ENCODE data around the gene ELAVL1. TPM values are rescaled to one million over a fixed set of nuclear protein-coding genes. Genes with fewer than 3 reads are reported as not detected.

The ELAVL1 gene
- total RNA-seq, 2 experiments from 2014 or later, result 65.4 to 168 TPM

DNA sequence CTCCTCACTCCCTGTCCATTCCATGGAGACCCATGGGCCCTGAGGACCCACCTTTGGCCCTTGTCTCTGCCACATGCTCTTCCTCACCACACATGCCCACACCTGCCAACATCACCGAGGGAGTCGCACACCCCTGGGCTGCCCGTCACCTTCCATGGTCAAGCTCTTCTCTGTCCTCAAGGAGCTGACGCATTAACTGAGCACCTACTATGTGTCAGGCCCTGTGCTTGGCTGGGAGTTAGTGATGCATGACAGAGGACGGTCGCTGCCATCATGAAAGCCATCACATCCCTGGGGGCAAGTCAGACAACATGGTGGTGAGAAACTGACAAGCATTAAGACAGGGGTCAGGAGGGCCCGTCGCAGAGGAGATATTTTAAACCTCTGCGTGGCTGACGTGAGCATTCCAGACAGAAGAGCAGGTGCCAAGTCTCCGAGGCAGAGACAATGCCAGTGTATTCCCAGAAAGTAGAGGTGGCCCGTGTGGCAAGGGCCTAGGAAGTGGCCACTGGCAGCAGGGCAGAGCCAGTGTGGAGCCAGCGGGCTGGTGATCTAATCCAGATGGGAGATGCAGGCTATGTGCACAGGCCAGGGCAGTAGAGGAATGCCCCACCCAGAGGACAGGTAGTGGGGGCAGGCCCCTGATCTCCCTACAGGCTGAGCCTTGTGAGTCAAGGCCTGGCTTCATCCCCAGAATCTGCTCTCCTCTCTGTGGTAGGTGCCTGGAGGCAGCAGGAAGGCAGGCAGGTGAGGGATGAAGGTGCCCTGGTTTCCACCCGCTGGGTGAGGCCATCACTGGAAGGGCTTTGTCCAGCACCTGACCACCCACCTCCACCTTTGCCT lies 21.2 kb downstream of the ELAVL1 start:
- CTCF ChIA-PET (ENCODE audit: unreplicated experiment), result no interaction called here
- no peaks in the 10 kb centered on the region for H3K4me1 ChIP-seq (ENCODE audit: insufficient read depth, low read length, poor library complexity, severe bottlenecking)
- no peak overlapping the region for H3K27ac ChIP-seq (ENCODE audit: low read depth, low read length, poor library complexity, severe bottlenecking)
- H3K36me3 ChIP-seq (ENCODE audit: insufficient read depth, low read length), result peaks cover 94% of the 10 kb centered on the region
- no peak for DNase-seq (ENCODE audit: low spot score)
- intact Hi-C loops (cut with micrococcal nuclease; ENCODE audit: unreplicated experiment), result no loop called here
- H3K4me3 ChIP-seq (ENCODE audit: low read depth, low read length, poor library complexity, severe bottlenecking), result no peak overlapping the region
- no peaks in the 10 kb centered on the region for H3K79me2 ChIP-seq (ENCODE audit: insufficient read depth, low read depth, low read length)
- no peak overlapping the region for H2AFZ ChIP-seq (ENCODE audit: low read length)
- TF ChIP-seq, protein P1, sequence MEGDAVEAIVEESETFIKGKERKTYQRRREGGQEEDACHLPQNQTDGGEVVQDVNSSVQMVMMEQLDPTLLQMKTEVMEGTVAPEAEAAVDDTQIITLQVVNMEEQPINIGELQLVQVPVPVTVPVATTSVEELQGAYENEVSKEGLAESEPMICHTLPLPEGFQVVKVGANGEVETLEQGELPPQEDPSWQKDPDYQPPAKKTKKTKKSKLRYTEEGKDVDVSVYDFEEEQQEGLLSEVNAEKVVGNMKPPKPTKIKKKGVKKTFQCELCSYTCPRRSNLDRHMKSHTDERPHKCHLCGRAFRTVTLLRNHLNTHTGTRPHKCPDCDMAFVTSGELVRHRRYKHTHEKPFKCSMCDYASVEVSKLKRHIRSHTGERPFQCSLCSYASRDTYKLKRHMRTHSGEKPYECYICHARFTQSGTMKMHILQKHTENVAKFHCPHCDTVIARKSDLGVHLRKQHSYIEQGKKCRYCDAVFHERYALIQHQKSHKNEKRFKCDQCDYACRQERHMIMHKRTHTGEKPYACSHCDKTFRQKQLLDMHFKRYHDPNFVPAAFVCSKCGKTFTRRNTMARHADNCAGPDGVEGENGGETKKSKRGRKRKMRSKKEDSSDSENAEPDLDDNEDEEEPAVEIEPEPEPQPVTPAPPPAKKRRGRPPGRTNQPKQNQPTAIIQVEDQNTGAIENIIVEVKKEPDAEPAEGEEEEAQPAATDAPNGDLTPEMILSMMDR (conservative IDR thresholded peaks at IDR 0.05; ENCODE audit: low read length), result no peak
- TF ChIP-seq EZH2phosphoT487 (IDR thresholded peaks at IDR 0.05; ENCODE audit: borderline replicate concordance, low read depth, low read length), result no peak
- H3K9me3 ChIP-seq (ENCODE audit: low read length), result no peaks in the 10 kb centered on the region
- no peaks in the 10 kb centered on the region for H3K9me2 ChIP-seq (ENCODE audit: insufficient read depth, low read length)
- BruUV-seq (replicated peaks), result no TSS peak
- POLR2A ChIA-PET, result no interaction called here
- no peak overlapping the region for H3K4me2 ChIP-seq (ENCODE audit: low read length)
- H4K20me1 ChIP-seq (ENCODE audit: insufficient read depth, low read length), result peaks cover 4% of the 10 kb centered on the region; the same call in 1 of the 2 replicates

DNA sequence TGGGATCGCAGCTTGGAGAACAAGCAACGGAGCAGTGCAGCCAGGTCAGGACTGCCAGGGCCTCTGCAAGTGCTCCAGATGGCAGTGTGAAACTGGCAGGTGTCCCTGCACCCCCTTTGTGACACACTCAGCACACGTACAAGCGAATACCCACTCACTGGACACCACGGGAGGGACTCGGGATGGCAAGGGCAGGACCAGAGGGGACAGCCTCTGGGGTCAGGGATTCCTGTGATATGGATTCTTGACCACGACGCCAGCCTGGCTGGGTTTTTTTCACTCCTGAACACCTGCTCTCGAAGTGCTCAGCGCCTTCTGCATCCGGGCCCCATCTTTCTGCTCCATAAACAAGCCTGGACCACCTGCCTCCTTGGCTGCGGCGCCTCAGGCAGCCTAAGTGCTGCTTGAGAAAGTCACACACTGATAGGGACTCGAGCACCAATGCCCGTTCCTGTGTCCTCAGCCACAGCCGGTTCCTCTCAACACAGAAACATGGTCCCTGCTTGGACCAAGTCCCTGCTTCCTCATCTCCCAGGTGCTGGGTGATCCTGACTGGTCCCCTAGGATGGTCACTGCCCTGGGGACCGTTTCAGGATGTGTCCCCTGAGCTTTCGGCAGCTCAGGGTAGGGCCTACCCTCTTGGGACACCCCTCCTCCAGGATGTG lies 22.0 kb downstream of the ELAVL1 start:
- H3K27ac ChIP-seq (ENCODE audit: low read depth, low read length, poor library complexity, severe bottlenecking), result no peak overlapping the region
- no peak for TF ChIP-seq EZH2phosphoT487 (IDR thresholded peaks at IDR 0.05; ENCODE audit: borderline replicate concordance, low read depth, low read length)
- TF ChIP-seq, protein P1 (conservative IDR thresholded peaks at IDR 0.05; ENCODE audit: low read length), result no peak
- no TSS peak for BruUV-seq (replicated peaks)
- CTCF ChIA-PET (ENCODE audit: unreplicated experiment), result no interaction called here
- intact Hi-C loops (cut with micrococcal nuclease; ENCODE audit: unreplicated experiment), result no loop called here
- H4K20me1 ChIP-seq (ENCODE audit: insufficient read depth, low read length), result peaks cover 4% of the 10 kb centered on the region; the same call in 1 of the 2 replicates
- H3K4me3 ChIP-seq (ENCODE audit: low read depth, low read length, poor library complexity, severe bottlenecking), result no peak overlapping the region
- H3K36me3 ChIP-seq (ENCODE audit: insufficient read depth, low read length), result peaks cover 94% of the 10 kb centered on the region
- H2AFZ ChIP-seq (ENCODE audit: low read length), result no peak overlapping the region
- H3K79me2 ChIP-seq (ENCODE audit: insufficient read depth, low read depth, low read length), result no peaks in the 10 kb centered on the region
- no peaks in the 10 kb centered on the region for H3K9me3 ChIP-seq (ENCODE audit: low read length)
- no peak for DNase-seq (ENCODE audit: low spot score)
- H3K9me2 ChIP-seq (ENCODE audit: insufficient read depth, low read length), result no peaks in the 10 kb centered on the region
- no peak overlapping the region for H3K4me2 ChIP-seq (ENCODE audit: low read length)
- no peaks in the 10 kb centered on the region for H3K4me1 ChIP-seq (ENCODE audit: insufficient read depth, low read length, poor library complexity, severe bottlenecking)
- POLR2A ChIA-PET, result no interaction called here

DNA sequence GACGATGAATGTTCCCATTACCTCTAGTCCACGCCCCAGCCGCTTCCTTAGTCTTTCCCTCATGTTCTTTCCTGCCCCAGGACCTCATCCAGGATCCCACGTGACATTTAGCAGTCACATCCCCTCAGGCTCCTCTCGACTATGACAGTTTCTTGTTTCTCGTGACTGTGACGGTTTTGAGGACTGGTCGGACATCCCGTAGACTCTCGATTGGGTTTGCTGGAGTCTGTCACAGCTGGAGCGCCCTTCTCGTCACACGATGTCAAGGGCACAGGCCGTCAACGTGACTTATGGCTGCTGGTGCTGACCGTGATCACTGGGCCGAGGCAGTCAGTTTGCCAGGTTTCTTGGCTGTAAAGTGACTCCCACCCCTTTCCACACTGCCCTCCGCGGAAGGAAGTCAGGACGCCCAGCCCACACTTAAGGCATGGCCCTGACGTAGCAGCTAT lies 22.8 kb downstream of the ELAVL1 start:
- H3K36me3 ChIP-seq (ENCODE audit: insufficient read depth, low read length), result peaks cover 94% of the 10 kb centered on the region
- POLR2A ChIA-PET, result no interaction called here

More for the DNA sequence above, 22.8 kb downstream of the ELAVL1 start:
- intact Hi-C loops (cut with micrococcal nuclease; ENCODE audit: unreplicated experiment), result no loop called here
- no peaks in the 10 kb centered on the region for H3K4me1 ChIP-seq (ENCODE audit: insufficient read depth, low read length, poor library complexity, severe bottlenecking)
- no peak overlapping the region for H2AFZ ChIP-seq (ENCODE audit: low read length)
- no peak overlapping the region for H3K4me2 ChIP-seq (ENCODE audit: low read length)
- no peak for DNase-seq (ENCODE audit: low spot score)
- H4K20me1 ChIP-seq (ENCODE audit: insufficient read depth, low read length), result peaks cover 4% of the 10 kb centered on the region; the same call in 1 of the 2 replicates
- no peaks in the 10 kb centered on the region for H3K9me3 ChIP-seq (ENCODE audit: low read length)
- no TSS peak for BruUV-seq (replicated peaks)
- H3K79me2 ChIP-seq (ENCODE audit: insufficient read depth, low read depth, low read length), result no peaks in the 10 kb centered on the region
- no peak for TF ChIP-seq EZH2phosphoT487 (IDR thresholded peaks at IDR 0.05; ENCODE audit: borderline replicate concordance, low read depth, low read length)
- TF ChIP-seq, protein P1 (conservative IDR thresholded peaks at IDR 0.05; ENCODE audit: low read length), result no peak
- no peak overlapping the region for H3K27ac ChIP-seq (ENCODE audit: low read depth, low read length, poor library complexity, severe bottlenecking)
- CTCF ChIA-PET (ENCODE audit: unreplicated experiment), result no interaction called here
- H3K9me2 ChIP-seq (ENCODE audit: insufficient read depth, low read length), result no peaks in the 10 kb centered on the region
- H3K4me3 ChIP-seq (ENCODE audit: low read depth, low read length, poor library complexity, severe bottlenecking), result no peak overlapping the region
